Esophagus squamous epithelium (tissue), 5 donors: ENCODE data around the gene RIOK3. TPM values are rescaled to one million over a fixed set of nuclear protein-coding genes. Genes with fewer than 3 reads are reported as not detected.

ENCODE experiments used
- DNase-seq: peaks from one replicate; lab custom pipeline; 2025; lab: John Stamatoyannopoulos, UW
- H3K27ac ChIP-seq, 4 donors: fragments of 200-600 bp; sonication (generic); one replicate each; pipeline ENCODE4 v1.5.1; 2016 to 2019; ENCODE audit warnings: mild to moderate bottlenecking in 1 of 4
- H3K27me3 ChIP-seq, 4 donors: fragments of 200-600 bp; sonication (generic); 1 replicate in 3 of 4; 2 replicates in 1 of 4; pipeline versions ENCODE4 v1.5.1 to v1.6.0; 2017 to 2021; ENCODE audit warnings: antibody characterized with exemption in 1 of 4
- H3K36me3 ChIP-seq, 3 donors: fragments of 200-600 bp; sonication (generic); one replicate each; pipeline ENCODE4 v1.5.1; 2016 to 2019
- H3K4me1 ChIP-seq, 3 donors: fragments of 200-600 bp; sonication (generic); one replicate each; pipeline ENCODE4 v1.5.1; 2017 to 2019
- H3K4me3 ChIP-seq, 4 donors: fragments of 200-600 bp; sonication (generic); 1 replicate in 3 of 4; 2 replicates in 1 of 4; pipeline ENCODE4 v1.5.1; 2016 to 2019; ENCODE audit warnings: mild to moderate bottlenecking in 2 of 4, moderate library complexity in 1 of 4
- H3K9me3 ChIP-seq, 3 donors: fragments of 200-600 bp; sonication (generic); one replicate each; pipeline ENCODE4 v1.5.1; 2016 to 2019
- POLR2A ChIP-seq, 4 donors: fragments of 450-650 bp; IDR thresholded peaks; one replicate each; pipeline ENCODE4 v1.6.1; 2017; ENCODE audit warnings: antibody characterized with exemption in 4 of 4, mild to moderate bottlenecking in 4 of 4, moderate library complexity in 3 of 4
- WGBS, 2 donors: methylation state at CpG; one replicate each; pipeline ENCODE4 v1.1.5; 2018; 5-methylcytosine and 5-hydroxymethylcytosine counted together
- intact Hi-C: fragments of 100-400 bp; cut with DNase I; formaldehyde crosslinking; loops from one replicate; pipeline ENCODE4 v1.15.0; 2022
- total RNA-seq, 4 donors: library from RNA; depleted of rRNA; stranded (reverse); fragments of >200 nt; gene quantifications; one replicate each; pipeline ENCODE4 v1.1.0, GENCODE V29; 2016
- TF ChIP-seq, protein P1 (sequence below), 6 experiments: fragments of 450-650 bp in 4 of 6; fragments of 200-600 bp in 2 of 6; sonication (generic) in 2 of 6; IDR thresholded peaks; one replicate each; pipeline ENCODE4 v1.5.1; 2016 to 2019; ENCODE audit warnings: antibody characterized with exemption in 6 of 6, mild to moderate bottlenecking in 4 of 6, moderate library complexity in 4 of 6
- donor health status: DM: yes; HTN: yes; CAD: no.

The RIOK3 gene, protein sequence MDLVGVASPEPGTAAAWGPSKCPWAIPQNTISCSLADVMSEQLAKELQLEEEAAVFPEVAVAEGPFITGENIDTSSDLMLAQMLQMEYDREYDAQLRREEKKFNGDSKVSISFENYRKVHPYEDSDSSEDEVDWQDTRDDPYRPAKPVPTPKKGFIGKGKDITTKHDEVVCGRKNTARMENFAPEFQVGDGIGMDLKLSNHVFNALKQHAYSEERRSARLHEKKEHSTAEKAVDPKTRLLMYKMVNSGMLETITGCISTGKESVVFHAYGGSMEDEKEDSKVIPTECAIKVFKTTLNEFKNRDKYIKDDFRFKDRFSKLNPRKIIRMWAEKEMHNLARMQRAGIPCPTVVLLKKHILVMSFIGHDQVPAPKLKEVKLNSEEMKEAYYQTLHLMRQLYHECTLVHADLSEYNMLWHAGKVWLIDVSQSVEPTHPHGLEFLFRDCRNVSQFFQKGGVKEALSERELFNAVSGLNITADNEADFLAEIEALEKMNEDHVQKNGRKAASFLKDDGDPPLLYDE
- 100 to 1,000 TPM in 1 of 4 donors, 10 to 100 TPM in 3; 58.4 to 140 (median 84.4) TPM for total RNA-seq

DNA sequence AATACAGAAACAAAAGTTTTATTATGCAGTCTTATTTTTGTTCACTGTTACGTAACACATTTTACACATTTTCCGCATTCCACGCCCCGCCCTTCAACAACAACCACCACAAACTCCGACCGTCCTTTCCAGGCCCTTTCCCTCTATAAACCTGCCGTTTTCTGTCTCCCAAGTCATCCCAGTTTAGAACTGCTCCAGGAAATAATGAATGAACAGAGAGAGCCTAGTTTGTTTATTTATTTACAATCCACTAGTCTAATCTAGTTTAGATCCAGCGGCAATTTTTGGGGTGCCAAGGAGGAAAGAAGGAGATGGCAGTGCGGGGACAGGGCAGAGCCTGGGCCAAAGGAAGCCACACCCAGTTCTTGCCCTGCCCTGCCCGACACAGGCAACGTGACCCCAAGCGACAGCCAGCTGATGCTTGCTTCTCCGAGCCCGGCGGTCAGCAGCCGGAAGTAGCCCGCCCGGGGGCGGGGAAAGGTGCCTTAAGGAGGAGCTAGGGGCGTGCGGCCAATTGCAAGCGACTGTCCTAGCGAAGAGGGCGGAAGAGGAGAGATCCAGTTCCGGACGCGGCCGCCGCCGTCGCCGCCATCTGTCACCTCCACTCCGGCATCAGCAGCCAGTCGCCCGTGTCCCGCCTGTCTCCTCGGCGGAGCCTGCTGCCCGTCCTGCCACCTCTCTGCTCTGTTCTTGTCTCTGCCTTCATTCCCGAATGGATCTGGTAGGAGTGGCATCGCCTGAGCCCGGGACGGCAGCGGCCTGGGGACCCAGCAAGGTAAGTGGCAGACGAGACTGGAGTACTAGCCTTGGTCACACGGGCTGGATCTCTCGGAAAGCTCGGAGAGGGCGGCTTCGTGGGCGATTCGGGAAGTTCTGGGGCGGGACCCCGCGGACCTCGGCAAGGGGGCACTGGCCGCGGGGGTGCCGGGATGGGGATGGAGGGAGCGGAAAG, at the start of gene RIOK3:
Gene RIOK3, plus strand, starts transcription at position 560 of the 952 bp plus-strand sequence. Its CDS starts 153 bp downstream, at position 713.
- whole genome bisulfite sequencing, 2 donors = 1% methylated on average over 18 to 26 of the region's 60 CpGs
- intact Hi-C loops = no loop called here
- Histone ChIP-seq H3K36me3 (peaks cover 0 to 20% (median 0%) of the 10 kb centered on the region in 3 donors), H3K9me3 (no peaks in the 10 kb centered on the region), H3K27ac (peak within 1 kb of the TSS; percentile 99 to 100 (median 100)), H3K4me3 (peak within 1 kb of the TSS; percentile 89 to 100 (median 98)), H3K4me1 (peaks cover 9 to 53% (median 21%) of the 10 kb centered on the region in 3 donors), H3K27me3 (no peaks in the 10 kb centered on the region)
- peak in 3 of 4 donors; percentile 71 to 98 (median 92) for TF ChIP-seq POLR2A (IDR thresholded peaks at IDR 0.05)
- TF ChIP-seq, protein P1, sequence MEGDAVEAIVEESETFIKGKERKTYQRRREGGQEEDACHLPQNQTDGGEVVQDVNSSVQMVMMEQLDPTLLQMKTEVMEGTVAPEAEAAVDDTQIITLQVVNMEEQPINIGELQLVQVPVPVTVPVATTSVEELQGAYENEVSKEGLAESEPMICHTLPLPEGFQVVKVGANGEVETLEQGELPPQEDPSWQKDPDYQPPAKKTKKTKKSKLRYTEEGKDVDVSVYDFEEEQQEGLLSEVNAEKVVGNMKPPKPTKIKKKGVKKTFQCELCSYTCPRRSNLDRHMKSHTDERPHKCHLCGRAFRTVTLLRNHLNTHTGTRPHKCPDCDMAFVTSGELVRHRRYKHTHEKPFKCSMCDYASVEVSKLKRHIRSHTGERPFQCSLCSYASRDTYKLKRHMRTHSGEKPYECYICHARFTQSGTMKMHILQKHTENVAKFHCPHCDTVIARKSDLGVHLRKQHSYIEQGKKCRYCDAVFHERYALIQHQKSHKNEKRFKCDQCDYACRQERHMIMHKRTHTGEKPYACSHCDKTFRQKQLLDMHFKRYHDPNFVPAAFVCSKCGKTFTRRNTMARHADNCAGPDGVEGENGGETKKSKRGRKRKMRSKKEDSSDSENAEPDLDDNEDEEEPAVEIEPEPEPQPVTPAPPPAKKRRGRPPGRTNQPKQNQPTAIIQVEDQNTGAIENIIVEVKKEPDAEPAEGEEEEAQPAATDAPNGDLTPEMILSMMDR (IDR thresholded peaks at IDR 0.05) = peak in 3 of 6 experiments; percentile 5 to 11 (median 9)
- DNase-seq = peak; percentile 83

DNA sequence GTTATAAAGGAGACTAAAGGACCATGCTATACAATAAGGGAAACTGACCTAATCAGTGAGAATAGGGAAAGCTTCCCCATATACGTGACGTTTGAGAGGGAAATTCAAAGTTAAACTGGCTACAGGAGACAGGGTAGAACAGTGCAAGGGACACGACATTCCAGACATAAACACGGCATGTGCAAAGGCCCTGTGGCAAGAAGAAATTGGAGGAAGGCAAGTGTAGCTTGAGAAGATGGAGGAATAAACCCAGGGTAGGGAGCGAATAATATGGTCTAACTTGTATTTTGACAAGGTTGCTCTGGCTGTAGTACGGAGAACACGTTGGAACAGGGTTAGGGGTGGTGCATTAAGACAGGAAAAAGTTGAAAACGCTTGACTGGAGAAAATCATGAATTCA, 49.8 kb upstream of the RIOK3 start:
- TF ChIP-seq, protein P1 (IDR thresholded peaks at IDR 0.05) = no peak
- no peak for TF ChIP-seq POLR2A (IDR thresholded peaks at IDR 0.05)
- 91 to 93% methylated on average over 8 of the region's 8 CpGs for WGBS, 2 donors
- no peaks in the 10 kb centered on the region for H3K27me3 ChIP-seq
- H3K4me1 ChIP-seq = peaks cover 0 to 11% (median 0%) of the 10 kb centered on the region in 3 donors
- no peak overlapping the region for H3K27ac ChIP-seq
- intact Hi-C loops = no loop called here
- DNase-seq = no peak
- H3K4me3 ChIP-seq = no peak overlapping the region
- H3K9me3 ChIP-seq = no peaks in the 10 kb centered on the region
- no peaks in the 10 kb centered on the region for H3K36me3 ChIP-seq

DNA sequence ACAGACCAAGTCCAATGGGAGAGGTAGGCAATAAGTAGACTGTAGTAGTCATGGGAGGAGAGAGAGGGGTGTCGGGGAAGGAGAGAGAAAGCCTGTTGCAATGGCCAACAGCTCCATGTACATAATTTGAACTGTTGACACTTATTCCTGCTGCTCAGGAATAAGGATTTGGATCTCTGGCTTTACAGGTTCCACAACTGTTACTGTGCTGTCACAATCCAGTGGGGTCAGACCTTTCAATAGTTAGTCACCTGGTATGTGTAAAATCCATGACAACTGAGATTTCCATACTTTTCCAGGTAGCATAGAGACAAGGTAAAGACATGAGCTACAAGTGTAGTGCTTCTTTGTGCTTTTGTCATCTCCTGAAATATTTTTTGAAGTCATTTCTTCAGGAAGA, 47.5 kb upstream of the RIOK3 start:
- Histone ChIP-seq H3K36me3 (no peaks in the 10 kb centered on the region), H3K4me1 (peaks cover 0 to 11% (median 0%) of the 10 kb centered on the region in 3 donors), H3K4me3 (no peak overlapping the region), H3K27me3 (no peaks in the 10 kb centered on the region), H3K9me3 (no peaks in the 10 kb centered on the region), H3K27ac (peak overlapping the region in 1 of 4 donors; percentile 3)
- no peak for TF ChIP-seq POLR2A (IDR thresholded peaks at IDR 0.05)
- TF ChIP-seq, protein P1 (IDR thresholded peaks at IDR 0.05) = no peak
- no peak for DNase-seq
- intact Hi-C loops = no loop called here
- 29 to 69% methylated on average over 1 of the region's 1 CpG for WGBS, 2 donors

DNA sequence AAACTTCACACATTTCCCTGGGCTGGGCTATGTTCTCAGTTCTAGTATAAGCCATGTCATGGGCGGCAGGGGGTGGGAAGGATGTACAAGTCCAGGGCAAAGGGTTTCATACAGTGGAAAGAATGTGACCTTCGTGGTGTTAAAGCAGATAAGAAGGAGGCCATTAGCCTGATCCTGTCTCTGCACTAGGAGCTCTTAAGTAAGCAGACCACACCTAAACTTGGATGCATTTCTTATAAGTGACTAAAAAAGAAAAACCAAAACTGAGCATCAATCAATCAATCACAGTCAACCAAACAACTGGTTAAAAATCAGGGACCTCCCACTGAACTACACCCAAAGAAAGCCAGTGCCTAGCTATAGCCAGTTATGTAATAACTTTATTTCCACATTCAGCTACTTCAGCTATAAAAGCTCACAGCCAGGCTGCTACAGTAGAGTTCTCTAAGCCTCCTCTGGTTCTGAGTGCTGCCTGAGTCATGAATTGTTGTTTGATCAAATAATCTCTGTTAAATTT, 46.8 kb upstream of the RIOK3 start:
- no peak overlapping the region for H3K4me3 ChIP-seq
- no peaks in the 10 kb centered on the region for H3K9me3 ChIP-seq
- intact Hi-C loops = no loop called here
- H3K27ac ChIP-seq = peak overlapping the region in 2 of 4 donors; percentile 3 to 8
- 61 to 63% methylated on average over 2 of the region's 2 CpGs for WGBS, 2 donors
- H3K27me3 ChIP-seq = no peaks in the 10 kb centered on the region
- TF ChIP-seq POLR2A (IDR thresholded peaks at IDR 0.05) = no peak
- TF ChIP-seq, protein P1 (IDR thresholded peaks at IDR 0.05) = no peak
- H3K4me1 ChIP-seq = peaks cover 0 to 11% (median 0%) of the 10 kb centered on the region in 3 donors
- no peaks in the 10 kb centered on the region for H3K36me3 ChIP-seq
- DNase-seq = no peak
